GM19023 (cell line): ENCODE measurements around the gene FHOD3.
"Not testable (repeated sequence)": the region's sequence is repeated elsewhere in the genome, so short reads cannot be mapped to it uniquely, and the experiment has no call there.

Experiments
- ATAC-seq: cut with Tn5 transposase; IDR thresholded peaks from one replicate; pipeline ENCODE4 v1.9.1; 2021; ENCODE audit warnings: mild to moderate bottlenecking, moderate library complexity; ENCODE audit not compliant: unreplicated experiment

The FHOD3 gene

DNA sequence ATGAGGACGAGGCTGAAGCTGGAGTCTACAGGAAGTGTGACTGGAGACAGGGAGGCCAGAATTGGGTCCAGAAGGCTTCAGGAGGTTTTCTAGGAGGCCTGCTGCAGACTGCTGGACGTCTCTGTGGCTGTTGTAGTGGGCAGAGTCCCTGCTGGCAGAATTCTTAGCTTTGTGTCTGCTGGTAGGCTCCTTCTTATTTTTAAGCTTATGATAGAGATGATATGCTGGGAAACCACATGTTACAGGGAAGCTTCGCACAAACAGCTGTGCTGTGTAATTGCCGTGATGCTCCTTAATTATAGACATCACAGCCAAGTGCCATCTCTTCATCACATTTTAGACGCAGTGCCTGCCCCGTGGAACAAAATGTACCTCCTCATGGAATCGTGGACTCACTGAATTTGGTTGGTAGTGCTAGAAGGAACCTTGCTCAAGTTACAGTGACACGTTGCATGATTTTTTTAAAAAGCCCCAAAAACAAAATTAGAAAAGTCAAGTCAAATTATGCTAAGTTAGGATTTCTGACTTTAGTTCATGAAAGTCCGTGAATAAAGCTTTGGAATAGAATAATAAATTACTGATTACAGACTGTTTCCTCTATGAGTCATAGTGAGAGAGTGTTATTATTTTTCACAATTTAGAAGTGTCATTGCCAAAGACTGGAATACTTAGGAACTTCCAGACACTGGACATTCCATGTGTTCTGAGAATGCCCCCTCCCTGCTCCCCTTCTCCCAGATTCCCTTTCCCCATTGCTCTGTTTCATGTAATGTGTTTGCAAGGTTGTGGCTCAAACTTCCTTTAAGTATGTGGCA lies 144.1 kb downstream of the FHOD3 start:
- ATAC-seq = no peak

- no peak for ATAC-seq
Observed at GRCh38 chr18:36442717-36443116, 145.2 kb downstream of the FHOD3 start.

DNA sequence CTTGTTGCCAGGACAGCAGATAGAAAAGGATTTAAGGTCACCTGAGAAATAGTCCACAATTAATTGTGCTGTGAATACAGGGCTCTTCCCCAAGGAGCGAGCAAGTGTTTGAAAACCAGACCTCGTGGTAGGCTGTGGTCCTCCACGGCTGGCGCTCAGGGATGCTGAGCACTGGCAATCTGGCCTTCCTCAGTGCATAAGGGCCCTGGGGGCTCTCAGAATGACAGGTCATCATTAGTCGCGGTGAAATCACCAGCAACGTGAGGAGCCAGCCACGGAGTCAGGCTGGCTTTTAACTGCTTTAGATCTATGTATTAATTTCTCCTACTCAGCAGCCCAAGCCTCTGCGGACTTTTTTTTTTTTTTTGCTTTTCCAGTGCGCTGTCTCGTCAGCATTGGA lies 148.5 kb downstream of the FHOD3 start:
- ATAC-seq = no peak

DNA sequence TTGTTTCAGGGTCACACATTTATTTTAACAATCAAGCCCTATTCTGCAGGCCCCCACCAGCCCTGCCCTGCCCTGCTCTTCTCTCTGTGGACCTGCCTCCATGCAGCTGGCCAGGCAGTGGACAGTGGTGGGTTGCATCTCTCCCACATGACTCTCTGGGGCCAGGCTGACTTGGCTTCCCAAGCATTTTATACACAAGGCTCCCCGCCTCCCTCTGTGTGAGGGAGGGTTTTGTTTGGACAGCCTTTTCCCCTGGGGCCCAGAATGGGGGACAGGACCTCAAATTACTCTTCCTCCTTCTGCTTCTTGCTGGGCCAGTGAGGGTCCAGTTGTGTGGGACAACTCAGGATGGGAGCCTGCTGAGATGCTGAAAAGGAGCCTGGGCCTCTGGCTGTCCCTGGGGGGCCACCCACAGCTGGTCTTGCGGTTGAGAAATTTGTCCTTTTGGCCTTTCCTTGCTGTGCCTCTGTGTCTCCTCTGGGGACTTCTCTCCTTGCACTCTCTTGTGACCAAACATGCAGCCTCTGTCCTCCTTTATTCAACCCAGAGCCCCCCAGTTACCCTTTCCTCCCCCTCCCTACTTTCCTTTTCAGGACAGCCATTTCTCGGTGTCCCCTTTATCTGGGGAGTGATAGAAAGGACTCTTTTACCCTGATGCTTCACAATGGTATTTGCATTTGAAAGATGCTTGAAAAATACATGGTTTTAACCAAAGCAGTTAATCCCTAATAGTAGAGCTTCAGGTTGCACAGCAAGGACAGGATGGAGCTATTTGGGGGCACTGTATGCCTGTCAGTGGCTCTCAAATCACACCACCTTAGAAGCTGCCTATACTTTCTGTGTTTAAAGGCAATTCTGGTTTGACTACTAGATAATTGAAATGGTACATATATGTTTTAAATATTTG lies 151.1 kb downstream of the FHOD3 start:
- no peak for ATAC-seq

GRCh38 chr18:36449451-36449850 lies 151.9 kb downstream of the FHOD3 start:
- no peak for ATAC-seq

DNA sequence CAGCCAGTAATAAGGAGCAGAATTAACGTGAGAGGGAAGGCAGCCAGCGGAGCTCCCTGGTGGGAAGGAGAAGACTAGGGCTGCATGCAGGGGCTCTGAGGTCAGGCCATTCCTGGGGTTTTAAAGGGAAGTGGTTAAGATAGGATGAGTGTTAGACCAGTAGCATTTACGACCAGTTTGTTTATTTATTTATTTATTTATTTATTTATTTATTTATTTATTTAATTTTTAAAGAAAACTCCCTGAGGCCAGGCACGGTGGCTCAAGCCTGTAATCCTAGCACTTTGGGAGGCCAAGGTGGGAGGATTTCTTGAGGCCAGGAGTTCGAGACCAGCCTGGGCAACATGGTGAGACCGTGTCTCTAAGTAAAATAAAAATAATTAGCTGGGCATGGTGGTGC lies 152.8 kb downstream of the FHOD3 start:
- ATAC-seq = no peak

DNA sequence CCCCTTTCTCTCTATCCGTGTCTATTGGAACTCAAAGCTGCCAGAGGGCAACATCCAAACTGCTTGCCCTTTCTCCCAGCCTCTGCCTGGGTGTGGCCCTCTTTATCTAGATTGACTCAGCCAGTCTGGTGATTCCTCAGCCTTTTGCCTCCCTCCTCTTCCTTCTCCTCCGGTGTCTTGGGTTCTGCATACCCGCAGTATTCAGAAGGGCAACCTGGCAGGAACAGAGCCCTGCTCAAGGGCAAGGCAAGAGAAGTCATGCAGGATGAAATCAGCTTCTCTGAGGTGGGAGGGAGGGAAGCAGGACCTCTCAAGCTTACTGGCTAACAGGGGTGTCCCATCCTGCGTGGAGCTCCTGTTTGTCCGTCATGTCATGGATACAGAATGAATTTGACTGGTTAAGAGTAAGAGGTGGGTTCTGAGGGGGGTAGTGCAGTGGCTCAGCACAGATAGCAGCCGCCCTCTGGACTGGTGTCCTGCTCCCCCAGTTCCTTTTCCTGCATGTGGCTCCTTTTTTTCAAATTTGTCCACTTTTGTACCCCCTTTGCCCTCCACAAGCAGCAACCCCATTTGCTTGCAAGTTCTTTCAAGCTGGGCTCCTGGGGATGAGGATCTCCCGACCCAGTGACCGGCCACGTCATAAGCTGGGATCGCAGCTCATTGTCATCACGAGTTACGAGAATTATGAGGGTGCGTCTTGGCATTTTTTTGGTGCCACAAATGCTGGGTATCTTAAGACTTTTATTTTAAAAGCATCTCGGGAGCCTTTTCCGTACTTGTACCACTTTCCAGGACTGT lies 154.1 kb downstream of the FHOD3 start:
- ATAC-seq = no peak

- no peak for ATAC-seq
Observed at GRCh38 chr18:36454245-36454644, 156.7 kb downstream of the FHOD3 start.

DNA sequence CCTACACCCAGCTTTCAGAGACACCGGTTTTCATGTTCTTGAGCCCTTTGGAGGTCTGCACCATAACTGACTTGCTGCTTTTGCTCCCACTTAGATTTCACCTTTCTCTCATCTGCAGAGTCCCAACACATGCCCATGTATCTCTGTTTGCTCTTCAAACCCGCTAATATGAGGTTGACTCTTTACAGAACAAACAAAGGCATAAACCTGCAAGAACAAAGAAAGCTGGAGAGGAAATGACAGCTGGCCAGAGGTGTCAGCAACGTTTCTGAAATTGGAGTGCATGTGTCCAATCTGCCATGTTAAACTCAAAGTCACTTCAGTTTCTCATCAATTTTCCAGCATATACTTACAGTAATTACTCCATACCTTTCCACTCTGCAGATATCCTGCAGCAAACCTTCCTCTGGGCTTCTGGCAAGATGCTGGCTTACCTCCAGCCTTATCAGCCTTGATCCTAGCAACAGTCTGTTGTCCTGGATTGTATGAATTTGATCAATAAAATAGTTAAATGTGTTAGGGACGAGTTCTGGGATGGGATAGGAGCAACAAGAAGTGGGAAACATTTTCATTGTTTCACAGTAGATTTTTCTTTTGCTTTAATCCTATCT lies 157.4 kb downstream of the FHOD3 start:
- ATAC-seq = no peak

- no peak for ATAC-seq
Observed at GRCh38 chr18:36455931-36456330, 158.4 kb downstream of the FHOD3 start.

GRCh38 chr18:36456622-36457021 lies 159.1 kb downstream of the FHOD3 start:
- ATAC-seq = no peak

DNA sequence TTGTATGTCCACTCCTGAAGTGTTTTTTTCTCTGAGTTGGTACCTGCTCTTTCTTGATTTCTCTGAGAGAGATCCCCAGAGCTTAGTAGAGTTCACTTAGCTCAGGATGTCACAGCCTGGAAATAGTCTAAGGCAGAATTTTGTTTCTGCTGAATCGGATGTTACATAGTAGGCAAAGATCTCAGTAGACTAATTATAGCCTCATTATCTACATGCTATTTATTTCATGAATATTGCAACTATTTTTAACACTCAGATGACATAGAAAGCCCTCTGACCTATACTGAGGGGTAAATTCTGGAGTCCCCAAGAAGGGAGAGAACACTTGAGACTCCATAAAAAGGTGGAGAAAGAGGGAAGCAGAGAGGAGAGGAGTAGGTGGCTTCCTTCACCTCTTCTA lies 160.2 kb downstream of the FHOD3 start:
- ATAC-seq = no peak

DNA sequence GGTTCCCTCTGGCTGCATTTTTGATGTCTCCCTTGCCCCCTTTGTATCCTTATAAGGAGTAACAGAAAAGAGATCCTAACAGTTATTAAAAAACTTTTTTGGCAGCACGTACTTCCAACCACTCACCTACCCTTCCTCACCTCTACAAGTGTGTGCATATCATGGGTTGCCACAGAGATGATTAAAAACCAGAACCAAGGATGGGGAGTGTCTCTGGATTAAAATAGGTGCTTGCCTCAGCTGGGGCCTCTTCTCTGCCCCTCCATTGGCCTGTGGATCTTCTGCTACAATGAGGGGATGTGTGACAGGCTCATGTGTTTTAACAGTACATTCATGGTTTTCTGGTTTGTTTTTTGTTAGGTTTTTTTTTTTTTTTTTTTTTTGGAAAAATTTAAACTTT lies 160.8 kb downstream of the FHOD3 start:
- no peak for ATAC-seq

- no peak for ATAC-seq
Observed at GRCh38 chr18:36459203-36459602, 161.7 kb downstream of the FHOD3 start.

DNA sequence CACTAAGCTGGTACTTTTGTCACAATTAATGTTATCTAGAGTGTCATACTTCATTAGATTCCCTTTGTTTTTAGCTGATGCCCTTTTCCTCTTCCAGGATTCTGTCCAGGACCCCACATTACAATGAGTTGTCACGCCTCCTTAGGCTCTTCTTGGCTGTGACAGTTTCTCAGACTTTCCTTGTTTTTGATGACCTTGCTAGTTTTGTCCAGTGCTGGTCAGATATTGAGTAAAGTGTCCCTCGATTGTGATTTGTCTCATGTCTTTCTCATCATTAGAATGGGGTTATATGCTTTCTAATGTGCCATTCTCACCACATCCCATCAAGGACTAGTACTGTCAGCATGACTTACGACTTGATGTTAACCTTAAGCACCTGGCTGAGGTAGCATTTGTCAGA lies 162.3 kb downstream of the FHOD3 start:
- ATAC-seq = no peak

DNA sequence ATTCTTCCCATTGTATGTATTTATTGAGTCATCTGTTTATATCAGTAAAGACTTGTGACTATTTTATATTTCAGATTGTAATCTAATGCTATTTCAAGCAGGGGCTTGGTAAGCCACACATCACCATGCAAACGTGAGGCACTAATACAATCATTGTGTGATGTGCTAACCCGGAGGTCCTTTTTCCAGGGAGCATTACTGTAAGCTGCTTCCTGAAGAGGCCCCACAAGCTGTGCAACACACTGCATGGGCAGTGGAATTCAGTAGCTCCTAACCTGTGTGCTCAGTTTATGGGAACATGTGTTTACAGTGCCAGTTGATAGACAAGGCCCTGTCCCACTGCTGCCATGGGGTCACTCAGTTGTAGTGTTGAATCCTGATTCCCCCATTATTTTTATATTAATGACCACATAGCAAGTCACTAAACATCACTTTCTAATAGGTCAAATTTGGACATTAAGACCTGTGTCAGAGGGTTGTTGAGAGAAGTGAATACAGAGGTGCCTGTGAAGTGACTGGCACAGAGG lies 162.9 kb downstream of the FHOD3 start:
- no peak for ATAC-seq

DNA sequence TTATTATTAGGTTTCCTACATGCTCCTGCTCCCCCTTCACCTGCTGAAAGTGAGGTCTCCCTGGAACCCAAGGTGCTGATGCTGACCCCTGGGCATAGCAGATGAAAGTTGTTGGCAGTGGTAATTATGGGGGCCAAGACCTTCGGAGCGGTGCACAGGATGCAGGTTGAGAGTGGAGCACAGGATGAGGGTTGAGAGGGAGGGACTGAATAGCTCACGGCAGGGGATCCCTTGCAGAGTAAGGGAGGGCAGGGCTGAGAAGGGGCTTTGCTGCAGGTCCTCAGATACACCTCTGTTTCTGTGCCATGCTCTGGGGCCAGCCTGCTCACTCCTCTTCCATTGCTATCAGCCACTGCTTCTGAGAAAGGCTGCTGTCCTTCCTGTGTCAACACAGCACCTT lies 163.3 kb downstream of the FHOD3 start:
- no peak for ATAC-seq

DNA sequence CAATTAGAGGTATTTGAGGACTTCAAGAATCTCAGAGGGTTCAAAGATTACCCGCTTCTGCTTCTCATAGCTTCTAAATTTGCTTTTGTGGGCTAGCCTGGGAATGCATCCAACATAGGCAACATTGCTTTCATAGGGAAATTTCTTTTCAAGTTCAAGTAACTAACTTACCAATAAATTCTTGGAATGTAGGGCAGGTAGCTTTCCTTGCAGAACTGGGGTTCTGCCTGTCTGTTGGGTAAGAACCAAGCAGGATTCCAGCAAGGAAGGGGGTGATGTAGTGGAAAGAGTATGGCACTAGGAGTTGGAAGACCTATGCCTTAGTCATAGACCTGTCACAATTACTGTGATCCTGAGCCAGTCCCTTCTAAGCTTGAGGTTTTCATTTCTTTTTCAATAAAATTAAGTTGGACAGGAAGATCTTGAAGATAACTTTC lies 164.1 kb downstream of the FHOD3 start:
- ATAC-seq = no peak

GRCh38 chr18:36463516-36463915 lies 166.0 kb downstream of the FHOD3 start:
- ATAC-seq = not testable (repeated sequence)

DNA sequence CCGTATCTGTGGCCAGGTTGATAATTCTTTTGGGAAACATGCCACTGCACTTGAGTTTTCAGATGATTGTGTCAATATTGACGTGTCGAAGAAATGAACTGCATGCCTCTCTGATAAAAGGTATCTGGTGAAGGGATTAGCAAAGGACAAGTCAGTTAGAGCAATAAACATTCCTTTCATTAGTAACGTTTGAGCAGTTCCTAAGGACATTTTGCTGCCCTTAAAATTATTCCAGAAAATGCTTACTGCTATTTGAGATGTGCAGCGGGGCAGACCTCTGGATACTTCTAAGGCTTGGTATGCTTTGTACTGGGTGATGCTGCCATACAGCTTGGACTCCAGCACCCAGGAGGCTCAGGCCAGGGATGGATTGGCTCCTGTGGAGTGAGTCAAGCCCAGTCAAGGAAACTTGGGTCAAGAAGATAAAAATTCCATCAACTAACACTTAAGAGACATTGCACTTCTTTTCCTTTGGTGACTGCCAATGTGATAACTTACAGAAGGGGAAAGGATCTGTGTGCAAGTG lies 166.7 kb downstream of the FHOD3 start:
- no peak for ATAC-seq
